ENCODE data around the gene BABAM1.

Gene BABAM1

GRCh38 chr19:17325133-17325532, 57.9 kb downstream of the BABAM1 start:
- no peak for DNase-seq

DNA sequence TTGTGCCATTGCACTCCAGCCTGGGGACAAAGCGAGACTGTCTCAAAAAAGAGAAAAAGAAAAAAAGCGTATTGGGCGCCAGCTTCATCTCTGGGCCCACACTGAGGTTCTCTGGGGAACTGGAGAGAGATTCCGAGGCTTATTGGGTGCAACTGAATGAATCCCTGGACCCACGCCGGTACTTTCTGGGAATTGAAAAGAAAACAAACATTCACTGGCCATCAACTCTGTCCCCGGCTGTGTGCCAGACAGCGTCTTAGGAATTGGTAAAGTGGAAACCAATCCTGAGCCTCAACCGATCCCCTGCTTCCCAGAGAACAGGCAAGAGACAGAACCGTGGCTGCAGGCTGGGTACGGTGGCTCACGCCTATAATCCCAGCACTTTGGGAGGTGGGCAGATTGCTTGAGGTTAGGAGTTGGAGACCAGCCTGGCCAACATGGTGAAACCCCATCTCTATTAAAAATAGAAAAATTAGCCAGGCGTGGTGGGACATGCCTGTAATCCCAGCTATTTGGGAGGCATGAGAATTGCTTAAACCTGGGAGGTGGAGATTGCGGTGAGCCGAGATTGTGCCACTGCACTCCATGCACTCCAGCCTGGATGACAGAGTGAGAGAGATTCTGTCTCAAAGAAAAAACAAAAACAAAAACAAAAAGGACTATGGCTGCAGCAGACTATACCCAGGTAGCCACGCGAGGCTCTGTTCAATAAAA, 58.8 kb downstream of the BABAM1 start:
- DNase-seq: no peak

DNA sequence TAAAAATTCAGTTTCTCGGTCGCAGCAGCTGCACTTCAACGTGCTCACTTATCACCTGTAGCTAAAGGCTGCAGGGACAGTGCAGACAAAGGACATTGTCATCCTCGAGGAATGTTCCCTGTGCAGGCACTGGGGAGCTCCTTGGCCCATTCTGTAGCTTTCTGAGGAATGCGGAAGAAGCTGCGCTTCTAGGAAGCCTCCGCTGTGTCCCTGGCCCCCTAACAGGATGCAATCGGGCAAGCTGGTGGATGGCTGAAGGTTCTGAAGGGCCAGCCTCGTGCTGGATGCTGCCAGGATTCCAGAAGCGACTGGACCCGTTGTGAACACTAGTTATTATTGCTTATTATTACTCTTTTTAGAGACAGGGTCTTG, 59.3 kb downstream of the BABAM1 start:
- no peak for DNase-seq

DNA sequence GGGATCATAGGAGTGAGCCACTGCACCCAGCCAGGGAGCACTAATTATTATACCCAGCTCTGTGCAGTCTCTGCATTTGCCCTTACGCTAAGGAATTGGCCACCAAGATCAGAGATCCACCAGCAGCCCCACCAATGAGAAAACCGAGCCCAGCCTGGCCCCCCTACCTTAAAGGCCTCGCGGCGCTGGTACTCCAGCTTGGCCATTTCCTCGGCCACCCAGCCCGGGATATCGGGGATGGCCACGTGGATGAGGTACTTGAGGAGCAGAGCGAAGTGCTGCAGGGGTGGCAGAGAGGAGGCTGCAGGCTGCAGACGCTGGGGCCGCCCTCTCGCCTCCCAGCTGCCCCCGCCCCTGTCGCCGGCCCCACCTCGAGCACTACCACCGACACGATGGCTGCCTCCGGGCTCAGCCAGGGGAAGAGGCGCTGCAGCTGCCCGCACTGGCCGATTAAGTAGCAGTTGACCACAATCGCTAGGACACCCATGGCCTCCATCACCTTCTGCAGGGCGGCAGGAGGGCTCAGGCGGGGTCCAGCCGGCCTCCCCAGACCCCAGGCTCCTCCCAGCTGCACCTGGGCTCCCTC, 59.9 kb downstream of the BABAM1 start:
- no peak for DNase-seq

DNA sequence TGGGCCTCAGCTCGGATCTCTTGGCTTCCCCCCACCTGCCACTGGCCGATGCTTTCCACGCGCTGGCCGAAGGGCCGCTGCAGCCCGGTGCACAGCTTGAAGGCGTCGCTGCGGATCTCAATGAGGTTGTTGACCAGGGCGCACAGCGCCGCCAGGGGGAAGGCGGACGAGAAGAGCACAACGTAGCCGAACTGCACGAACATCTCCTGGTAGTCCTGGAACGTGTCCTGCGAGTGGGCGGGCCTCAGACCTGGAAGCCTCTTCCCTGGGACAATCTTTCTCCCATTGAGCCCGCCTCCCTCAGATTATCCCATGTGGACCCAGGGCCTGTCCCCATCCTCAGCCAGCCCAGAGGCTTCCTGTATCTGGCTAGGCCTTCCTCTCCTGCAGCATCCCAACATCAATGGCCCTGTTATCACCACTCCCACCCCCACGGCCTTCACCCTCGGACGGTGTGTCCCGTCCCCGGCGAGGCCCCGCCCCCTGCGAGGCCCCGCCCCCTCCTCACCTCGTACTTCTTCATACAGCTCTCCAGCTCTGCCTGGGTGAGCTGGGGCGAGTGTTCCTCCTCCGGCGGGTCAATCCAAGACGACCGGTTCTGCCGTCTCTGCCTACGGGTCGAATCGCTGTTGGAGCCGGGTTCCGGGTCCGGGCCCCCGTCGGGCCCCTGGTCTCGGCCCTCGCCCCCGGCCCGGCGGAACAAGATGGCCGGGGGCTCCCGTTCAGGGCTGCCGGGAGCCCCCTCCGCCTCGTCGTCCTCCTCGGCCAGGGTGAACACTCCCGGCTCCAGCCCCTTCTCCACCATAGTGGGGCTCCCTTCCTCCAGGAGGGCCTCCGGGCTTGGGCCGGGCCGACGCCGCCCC, 60.6 kb downstream of the BABAM1 start:
- DNase-seq: peak; percentile 66

Data from stimulated activated CD4-positive, alpha-beta T cell treated with anti-CD3 and anti-CD28 coated beads, Interleukin-4, amount 100 ng/mL, for 1 hour (primary cell).